ENCODE measurements around the gene ZNF730. TPM values are rescaled to one million over a fixed set of nuclear protein-coding genes. Genes with fewer than 3 reads are reported as not detected.

The ZNF730 gene
- total RNA-seq (2011; cell fraction: chromatin; rRNA removed; ENCODE audit: low replicate concordance) = 1.8 and 6.4 TPM in 2 replicates
- total RNA-seq (2011; cell fraction: nucleolus; rRNA removed) = 1.2 and 2.6 TPM in 2 replicates
- 3.4 and 3.5 TPM in 2 replicates for total RNA-seq (2011; cell fraction: nucleoplasm; rRNA removed)
- total RNA-seq (2014; rRNA removed) (0.36 and 0.65 TPM in 2 replicates), total RNA-seq (2014; rRNA removed; fragmentation: Illumina TruSeq; extraction: Trizol) (1.4 and 1.5 TPM in 2 replicates), total RNA-seq (2015; rRNA removed; fragmentation: Illumina TruSeq; extraction: Trizol) (1.2 and 1.4 TPM in 2 replicates), total RNA-seq (2021) (0.64 and 0.81 TPM in 2 replicates), polyA plus RNA-seq (2011; rRNA removed) (0.30 and 2.0 TPM in 2 replicates), polyA plus RNA-seq (2014; fragmentation: Illumina TruSeq; extraction: Trizol) (0.56 and 0.71 TPM in 2 replicates), polyA plus RNA-seq (2014; fragmentation: Nextera tagmentation; extraction: Ambion mirVana) (under 1 TPM; 0.28 to 0.53 TPM), polyA plus RNA-seq (2014; rRNA removed) (0.44 and 0.46 TPM in 2 replicates), polyA minus RNA-seq (2011; rRNA and poly(A)+ RNA removed) (0.60 and 3.2 TPM in 2 replicates), Bru-seq, nascent RNA (percentile 47 among the genes with signal in this experiment), BruChase-seq, experiment 1, labeled RNA remaining after a 2-hour chase (percentile 53 among the genes with signal in this experiment), BruChase-seq, experiment 2, labeled RNA remaining after a 6-hour chase (percentile 57 among the genes with signal in this experiment)
- polyA plus RNA-seq (2011; cell fraction: cytosol; rRNA removed) = 0.10 and 0.15 TPM in 2 replicates
- 0.29 and 0.61 TPM in 2 replicates for polyA plus RNA-seq (2011; cell fraction: nucleus; rRNA removed)
- polyA plus RNA-seq (2012) = 0.23 and 0.62 TPM in 2 replicates
- polyA minus RNA-seq (2011; cell fraction: cytosol; rRNA and poly(A)+ RNA removed) = 0.55 and 0.67 TPM in 2 replicates
- polyA minus RNA-seq (2011; cell fraction: nucleus; rRNA and poly(A)+ RNA removed) = 0.11 and 0.81 TPM in 2 replicates
- long read RNA-seq, experiment 1, partial matches to known transcripts = 0 of 7 reads
- long read RNA-seq, experiment 1, other reads (novel, unspliced or antisense) = 7 of 7 reads
- long read RNA-seq, experiment 2 = 0 reads
- long read RNA-seq, experiment 3, partial matches to known transcripts = 0 of 3 reads
- long read RNA-seq, experiment 3, other reads (novel, unspliced or antisense) = 2 of 3 reads

GRCh38 chr19:23116802-23117571 lies at the start of gene ZNF730:
ZNF730 (plus strand) TSS chr19:23117025; CDS start chr19:23117174, 149 bp downstream.
- Histone ChIP-seq H3K27ac (ENCODE audit: extremely low read depth, low read depth, low read length) (peak within 1 kb of the TSS; percentile 58; the same call in 2 of the 3 replicates), H4K20me1 (replicated peaks; ENCODE audit: control insufficient read depth, insufficient read depth, low read length) (no peaks in the 10 kb centered on the region), H3K9ac (ENCODE audit: insufficient read depth in 1 of 2, low read depth in 2 of 2, low read length in 2 of 2) (peak within 1 kb of the TSS; percentile 26 to 34; a peak in 3 of 4 replicates), H3K4me2 (ENCODE audit: insufficient read depth, low read length) (no peak within 1 kb of the TSS; the same call in 1 of the 2 replicates), H3K27me3 (ENCODE audit: control insufficient read depth in 2 of 2, insufficient read depth in 2 of 2, low read length in 2 of 2) (no peaks in the 10 kb centered on the region), H3K9me1 (ENCODE audit: control insufficient read depth, insufficient read depth, low read length) (no peaks in the 10 kb centered on the region), H3K4me3 (peak within 1 kb of the TSS; percentile 35), H3K9me3 (replicated peaks; ENCODE audit: control insufficient read depth, insufficient read depth, low read depth, low read length) (no peaks in the 10 kb centered on the region), H3K79me2 (ENCODE audit: control insufficient read depth, insufficient read depth, low read length) (no peaks in the 10 kb centered on the region), H3K36me3 (ENCODE audit: control insufficient read depth, insufficient read depth, low read length) (no peaks in the 10 kb centered on the region), H3K4me1 (replicated peaks in 1 of 2; ENCODE audit: control insufficient read depth in 2 of 2, insufficient read depth in 2 of 2, low read length in 2 of 2) (no peaks in the 10 kb centered on the region), H2AFZ (ENCODE audit: low read depth, low read length) (no peak within 1 kb of the TSS)
- DNase-seq (ENCODE audit: extremely low read depth in 1 of 4, low spot score in 3 of 4) = peak; percentile 38 to 69 (median 45)
- WGBS (ENCODE audit: insufficient coverage, low coverage, missing lambda C conversion rate) = 3% methylated on average over 31 of the region's 44 CpGs
- ChIA-PET POLR2A (interaction anchor here (0.6 kb wide), 1 partner anchor 13 kb away, joined by 3 read pairs; no protein-coding TSS in a partner anchor), CTCF (ENCODE audit: low intra/inter-chr PET ratio) (no interaction called here)
- no peak for FAIRE-seq
- in situ Hi-C loops (cut with MboI) = no loop called here
- ATAC-seq = peak; percentile 92
- intact Hi-C loops (cut with micrococcal nuclease) = no loop called here
- no TSS peak for BruUV-seq (replicated peaks)
- no peak for TF ChIP-seq MED1 (CRISPR knock-in tag; IDR thresholded peaks at IDR 0.05; ENCODE audit: borderline replicate concordance)
- TF ChIP-seq ZNF407 (IDR thresholded peaks at IDR 0.05; ENCODE audit: low read depth) = no peak
- no peak for TF ChIP-seq GTF2E2 (tag; IDR thresholded peaks at IDR 0.05)
- TF ChIP-seq CBX5 (IDR thresholded peaks at IDR 0.05; ENCODE audit: borderline replicate concordance, low read depth) = no peak
- TF ChIP-seq PHF8 (IDR thresholded peaks at IDR 0.05; ENCODE audit: borderline replicate concordance, low read length) = peak; percentile 11; the same call in 1 of the 2 replicates
